GM12874 (cell line): ENCODE results near the gene LUZP1.

Source experiments
- TF ChIP-seq, protein P1 (sequence below): IDR thresholded peaks from 2 replicates; pipeline ENCODE4 v1.5.1; 2011; ENCODE audit warnings: low read depth, mild to moderate bottlenecking, control low read depth, low read length, moderate library complexity; ENCODE audit not compliant: insufficient read depth

The LUZP1 gene

DNA sequence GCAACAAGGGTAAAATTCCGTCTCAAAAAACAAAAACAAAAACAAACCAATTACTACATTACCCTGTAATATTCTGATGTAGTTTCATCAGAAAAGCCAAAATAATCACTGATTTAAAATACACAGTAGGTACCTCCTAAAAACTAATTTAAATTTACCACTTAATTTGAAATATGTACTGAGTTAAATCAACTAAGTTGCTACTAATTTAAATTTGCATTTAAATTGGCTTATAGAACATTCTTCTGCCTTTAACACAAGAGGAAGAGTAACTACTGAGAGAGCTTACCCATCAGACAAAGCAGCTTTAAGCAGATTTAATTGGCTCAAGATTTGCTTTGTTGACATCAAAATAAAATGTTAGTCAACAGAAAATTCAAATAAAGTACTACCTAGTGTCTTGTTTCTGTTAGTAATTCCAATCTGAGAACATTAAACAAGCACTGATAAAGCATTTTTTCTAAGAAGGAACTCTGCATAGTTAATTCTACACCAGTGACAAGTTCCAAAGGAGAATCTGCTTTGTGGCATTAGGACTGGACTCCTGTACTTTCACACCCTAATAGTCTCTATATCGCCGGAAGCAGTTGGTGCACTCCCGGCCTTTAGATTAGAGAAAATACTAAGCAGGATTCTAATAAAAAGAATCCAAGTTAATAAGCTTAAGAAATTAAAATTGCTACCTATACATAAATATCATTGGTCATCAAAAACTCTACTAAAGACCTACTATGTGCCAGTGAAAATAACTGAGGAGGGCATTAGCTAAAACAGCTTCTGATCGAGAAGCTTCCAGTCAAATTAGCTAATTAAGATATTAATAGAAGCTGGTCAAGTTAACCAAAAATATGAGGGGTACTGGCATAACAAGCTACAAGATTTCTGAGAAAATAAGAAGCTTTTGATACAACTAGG, 8.4 kb downstream of the LUZP1 start:
- TF ChIP-seq, protein P1, sequence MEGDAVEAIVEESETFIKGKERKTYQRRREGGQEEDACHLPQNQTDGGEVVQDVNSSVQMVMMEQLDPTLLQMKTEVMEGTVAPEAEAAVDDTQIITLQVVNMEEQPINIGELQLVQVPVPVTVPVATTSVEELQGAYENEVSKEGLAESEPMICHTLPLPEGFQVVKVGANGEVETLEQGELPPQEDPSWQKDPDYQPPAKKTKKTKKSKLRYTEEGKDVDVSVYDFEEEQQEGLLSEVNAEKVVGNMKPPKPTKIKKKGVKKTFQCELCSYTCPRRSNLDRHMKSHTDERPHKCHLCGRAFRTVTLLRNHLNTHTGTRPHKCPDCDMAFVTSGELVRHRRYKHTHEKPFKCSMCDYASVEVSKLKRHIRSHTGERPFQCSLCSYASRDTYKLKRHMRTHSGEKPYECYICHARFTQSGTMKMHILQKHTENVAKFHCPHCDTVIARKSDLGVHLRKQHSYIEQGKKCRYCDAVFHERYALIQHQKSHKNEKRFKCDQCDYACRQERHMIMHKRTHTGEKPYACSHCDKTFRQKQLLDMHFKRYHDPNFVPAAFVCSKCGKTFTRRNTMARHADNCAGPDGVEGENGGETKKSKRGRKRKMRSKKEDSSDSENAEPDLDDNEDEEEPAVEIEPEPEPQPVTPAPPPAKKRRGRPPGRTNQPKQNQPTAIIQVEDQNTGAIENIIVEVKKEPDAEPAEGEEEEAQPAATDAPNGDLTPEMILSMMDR, result no peak

DNA sequence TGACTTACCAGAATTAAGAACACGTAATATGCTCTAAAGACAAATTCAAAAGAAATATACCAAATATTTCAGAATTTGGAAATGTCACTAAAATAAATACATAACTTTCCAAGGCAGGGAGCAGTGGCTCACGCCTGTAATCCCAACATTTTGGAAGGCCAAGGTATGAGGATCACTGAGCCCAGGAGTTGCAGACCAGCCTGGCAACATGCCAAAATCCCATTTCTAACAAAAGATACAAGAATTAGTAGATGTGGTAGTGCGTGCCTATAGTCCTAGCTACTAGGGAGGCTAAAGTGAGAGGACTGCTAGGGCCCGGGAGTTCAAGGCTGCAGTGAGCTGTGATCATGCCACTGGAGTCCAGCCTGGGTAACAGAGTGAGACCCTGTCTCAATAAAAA, 11.7 kb downstream of the LUZP1 start:
- TF ChIP-seq, protein P1, result no peak

DNA sequence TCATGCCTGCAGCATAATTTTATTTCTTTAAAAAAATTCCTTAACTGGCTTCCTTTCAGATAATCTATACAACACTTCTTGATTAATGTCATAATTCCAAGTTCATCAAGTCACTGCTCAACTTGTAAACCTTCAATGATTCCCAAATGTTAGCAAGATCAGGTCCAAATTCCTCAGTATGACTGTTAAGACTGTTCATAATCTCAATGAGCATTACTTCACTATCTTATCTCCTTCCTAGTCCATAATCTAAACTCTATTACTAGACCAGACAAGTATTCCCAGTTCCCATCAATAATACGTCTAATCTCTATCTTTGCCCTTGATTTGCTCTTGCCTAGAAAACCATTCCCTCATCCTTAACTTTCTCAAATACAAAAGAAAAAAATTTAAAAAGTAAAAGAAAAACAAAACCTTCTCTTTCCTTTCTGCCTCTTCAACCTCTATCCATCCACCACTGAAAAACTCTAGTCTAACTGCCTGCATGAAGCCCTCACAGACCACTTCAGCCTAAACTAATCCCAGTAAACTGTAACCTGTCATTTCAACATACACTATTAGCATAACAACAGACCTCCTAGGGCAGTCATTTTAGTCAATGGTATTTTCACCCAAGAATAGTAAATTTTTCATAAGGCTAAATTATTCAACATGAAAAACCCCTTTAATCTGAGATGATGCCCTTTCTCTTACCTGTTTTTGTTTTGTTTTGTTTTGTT, 15.5 kb downstream of the LUZP1 start:
- TF ChIP-seq, protein P1, result no peak

DNA sequence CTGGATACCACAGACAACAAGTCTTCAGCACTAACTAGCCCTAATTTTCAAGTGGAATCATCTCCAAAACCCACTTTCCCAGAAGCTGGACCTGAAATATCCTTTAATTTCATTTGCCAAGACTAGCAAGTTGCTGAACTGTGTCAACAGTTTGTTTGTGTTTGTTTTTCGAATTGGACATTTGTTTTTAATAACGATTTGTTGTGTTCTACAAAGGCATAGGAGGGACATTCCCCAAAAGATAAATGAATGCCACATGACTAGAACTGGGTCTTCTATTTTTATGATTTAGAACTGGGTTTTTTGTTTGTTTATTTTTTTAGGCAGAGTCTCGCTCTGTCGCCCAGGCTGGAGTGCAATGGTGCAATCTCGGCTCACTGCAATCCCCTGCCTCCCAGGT, 17.9 kb downstream of the LUZP1 start:
- TF ChIP-seq, protein P1, result no peak

DNA sequence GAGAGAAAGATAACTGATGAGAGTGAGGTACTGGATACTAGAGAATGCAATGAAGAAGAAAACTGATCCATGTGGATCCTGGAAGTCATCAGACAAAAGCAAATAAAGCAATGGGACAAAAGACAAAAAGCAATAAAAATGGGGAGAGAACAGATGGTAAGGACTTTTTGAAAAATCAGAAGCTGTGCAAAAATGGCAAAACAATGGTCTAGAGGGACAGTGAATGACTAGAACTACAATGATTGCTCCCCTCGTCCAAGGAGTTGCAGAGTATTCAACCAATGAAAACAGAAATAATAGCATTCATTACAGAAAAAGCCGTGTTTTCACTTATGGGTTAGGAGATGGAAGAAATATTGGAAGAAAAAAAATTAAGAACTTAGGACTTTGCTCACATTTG, 18.5 kb downstream of the LUZP1 start:
- TF ChIP-seq, protein P1, result no peak

DNA sequence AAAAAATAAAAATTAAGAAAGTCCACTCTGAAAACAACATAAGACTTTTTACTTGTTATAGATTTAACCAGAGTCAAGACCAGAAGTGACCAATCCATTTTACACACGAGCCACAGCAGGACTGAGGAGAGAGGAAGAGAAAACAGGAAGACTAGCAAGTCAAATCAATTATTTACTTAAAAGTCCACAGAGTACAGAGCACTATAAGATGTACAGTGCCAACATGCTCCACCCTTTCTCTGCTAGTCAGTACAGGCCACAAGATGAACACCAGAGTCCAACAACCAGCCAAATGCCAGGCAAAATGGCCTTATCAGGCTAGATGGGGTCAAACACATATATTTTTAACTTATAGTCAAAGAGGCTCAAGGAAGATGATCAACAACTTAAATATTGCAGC, 19.5 kb downstream of the LUZP1 start:
- TF ChIP-seq, protein P1, result no peak

DNA sequence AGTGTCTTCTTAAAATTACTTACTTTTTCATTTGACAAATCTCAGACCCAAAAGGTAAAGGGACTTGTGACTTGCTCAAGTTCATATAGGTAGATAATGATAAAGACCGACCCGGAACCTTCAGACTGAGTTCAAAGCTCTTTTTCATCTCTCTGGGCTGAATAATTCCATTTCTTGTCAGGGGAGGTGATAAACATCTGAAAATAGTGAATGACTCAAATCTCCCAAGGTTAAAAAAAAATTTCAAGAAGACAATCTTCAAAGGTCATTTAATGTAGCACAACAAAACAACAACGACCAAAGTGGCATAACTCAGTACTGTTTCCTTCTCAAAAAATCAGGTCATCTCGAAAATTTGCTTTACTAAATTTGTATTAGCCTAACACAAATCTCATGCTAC, 20.6 kb downstream of the LUZP1 start:
- TF ChIP-seq, protein P1, result no peak
